ENCODE data around the gene NOX3. TPM values are rescaled to one million over a fixed set of nuclear protein-coding genes. Genes with fewer than 3 reads are reported as not detected.

Gene NOX3
- total RNA-seq, 1 donor from 2014 or later, result not detected

DNA sequence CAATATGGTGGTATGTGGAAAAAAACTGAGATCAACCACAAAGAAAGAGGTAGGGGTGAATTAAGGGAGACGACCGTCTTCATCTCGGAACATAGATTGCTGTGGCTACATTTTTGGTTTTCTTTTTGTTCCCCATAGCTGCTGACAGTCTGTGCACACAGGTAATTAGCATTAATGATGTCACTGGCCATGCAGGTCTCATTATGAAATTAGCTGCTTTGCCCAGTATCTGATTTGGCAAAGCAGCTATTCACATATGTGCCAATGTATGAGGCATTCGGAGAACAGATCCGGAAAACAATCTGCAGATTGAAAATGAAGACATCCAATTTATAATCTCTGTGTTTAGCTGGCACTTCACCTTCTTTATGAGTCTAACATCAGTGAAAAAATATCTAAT is 13.1 kb downstream of the NOX3 start:
- no peaks in the 10 kb centered on the region for H3K36me3 ChIP-seq
- intact Hi-C loops (cut with DNase I), result no loop called here
- H3K4me1 ChIP-seq, result peaks cover 3% of the 10 kb centered on the region
- ATAC-seq (no peak), DNase-seq (no peak)
- no peak overlapping the region for H3K4me3 ChIP-seq
- H3K9me3 ChIP-seq, result no peaks in the 10 kb centered on the region
- no peaks in the 10 kb centered on the region for H3K27me3 ChIP-seq
- no peak overlapping the region for H3K27ac ChIP-seq
- TF ChIP-seq, protein P1, sequence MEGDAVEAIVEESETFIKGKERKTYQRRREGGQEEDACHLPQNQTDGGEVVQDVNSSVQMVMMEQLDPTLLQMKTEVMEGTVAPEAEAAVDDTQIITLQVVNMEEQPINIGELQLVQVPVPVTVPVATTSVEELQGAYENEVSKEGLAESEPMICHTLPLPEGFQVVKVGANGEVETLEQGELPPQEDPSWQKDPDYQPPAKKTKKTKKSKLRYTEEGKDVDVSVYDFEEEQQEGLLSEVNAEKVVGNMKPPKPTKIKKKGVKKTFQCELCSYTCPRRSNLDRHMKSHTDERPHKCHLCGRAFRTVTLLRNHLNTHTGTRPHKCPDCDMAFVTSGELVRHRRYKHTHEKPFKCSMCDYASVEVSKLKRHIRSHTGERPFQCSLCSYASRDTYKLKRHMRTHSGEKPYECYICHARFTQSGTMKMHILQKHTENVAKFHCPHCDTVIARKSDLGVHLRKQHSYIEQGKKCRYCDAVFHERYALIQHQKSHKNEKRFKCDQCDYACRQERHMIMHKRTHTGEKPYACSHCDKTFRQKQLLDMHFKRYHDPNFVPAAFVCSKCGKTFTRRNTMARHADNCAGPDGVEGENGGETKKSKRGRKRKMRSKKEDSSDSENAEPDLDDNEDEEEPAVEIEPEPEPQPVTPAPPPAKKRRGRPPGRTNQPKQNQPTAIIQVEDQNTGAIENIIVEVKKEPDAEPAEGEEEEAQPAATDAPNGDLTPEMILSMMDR (IDR thresholded peaks at IDR 0.05), result no peak

DNA sequence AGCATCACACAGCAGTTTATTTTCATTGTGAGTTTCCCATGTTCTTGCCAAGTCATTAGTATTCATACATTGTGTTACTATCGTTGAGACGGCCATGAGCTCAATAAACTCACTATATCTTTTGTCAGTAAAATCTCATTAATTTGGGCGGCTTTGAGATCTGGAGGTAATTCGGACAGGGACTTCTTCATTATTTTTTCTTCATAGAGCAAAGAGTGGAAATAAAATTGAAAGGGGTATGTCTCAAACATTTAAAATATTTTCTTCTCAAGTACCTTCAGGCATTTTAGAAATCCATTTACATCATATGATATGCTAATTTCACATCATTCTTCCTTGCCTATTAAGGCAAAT is 14.6 kb downstream of the NOX3 start:
- TF ChIP-seq, protein P1 (IDR thresholded peaks at IDR 0.05), result no peak
- H3K9me3 ChIP-seq, result no peaks in the 10 kb centered on the region
- peaks cover 10% of the 10 kb centered on the region for H3K4me1 ChIP-seq
- no peak overlapping the region for H3K27ac ChIP-seq
- H3K4me3 ChIP-seq, result no peak overlapping the region
- no peak for DNase-seq
- ATAC-seq, result no peak
- no peaks in the 10 kb centered on the region for H3K36me3 ChIP-seq
- intact Hi-C loops (cut with DNase I), result no loop called here
- H3K27me3 ChIP-seq, result no peaks in the 10 kb centered on the region

DNA sequence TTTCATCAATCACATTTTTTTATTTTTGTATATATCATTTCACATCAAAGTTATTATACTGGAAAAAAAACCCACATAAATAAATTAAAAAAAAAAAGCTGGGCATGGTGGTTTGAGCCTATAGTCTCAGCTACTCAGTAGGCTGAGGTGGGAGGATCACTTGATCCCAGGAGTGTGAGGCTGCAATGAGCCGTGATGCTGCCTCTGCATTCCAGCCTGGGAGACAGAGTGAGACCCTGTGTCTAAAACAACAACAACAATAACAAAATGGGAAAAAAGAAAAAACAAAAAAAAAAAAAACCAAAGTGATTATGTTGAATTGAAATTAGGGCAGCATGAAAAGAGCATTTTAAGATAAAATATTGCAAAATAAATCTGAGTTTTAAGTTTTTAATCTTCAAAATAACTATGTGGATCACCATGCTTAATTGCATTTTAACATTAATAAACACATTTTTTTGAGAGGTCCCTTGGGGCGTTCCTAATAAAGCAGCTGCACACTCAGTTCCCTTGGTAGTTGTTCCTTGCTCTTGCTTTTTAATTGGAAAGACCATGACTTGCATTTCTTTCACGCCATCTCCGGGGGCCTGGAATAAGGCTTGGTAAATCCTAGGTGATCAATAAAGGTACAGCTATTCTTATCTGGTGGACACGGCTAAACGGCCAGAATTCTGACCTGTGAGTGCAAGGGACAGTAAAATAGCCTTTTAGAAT is 15.1 kb downstream of the NOX3 start:
- Histone ChIP-seq H3K36me3 (no peaks in the 10 kb centered on the region), H3K27ac (no peak overlapping the region), H3K4me3 (no peak overlapping the region), H3K9me3 (no peaks in the 10 kb centered on the region), H3K27me3 (no peaks in the 10 kb centered on the region), H3K4me1 (peaks cover 10% of the 10 kb centered on the region)
- TF ChIP-seq, protein P1 (IDR thresholded peaks at IDR 0.05), result no peak
- ATAC-seq, result no peak
- intact Hi-C loops (cut with DNase I), result no loop called here
- no peak for DNase-seq

DNA sequence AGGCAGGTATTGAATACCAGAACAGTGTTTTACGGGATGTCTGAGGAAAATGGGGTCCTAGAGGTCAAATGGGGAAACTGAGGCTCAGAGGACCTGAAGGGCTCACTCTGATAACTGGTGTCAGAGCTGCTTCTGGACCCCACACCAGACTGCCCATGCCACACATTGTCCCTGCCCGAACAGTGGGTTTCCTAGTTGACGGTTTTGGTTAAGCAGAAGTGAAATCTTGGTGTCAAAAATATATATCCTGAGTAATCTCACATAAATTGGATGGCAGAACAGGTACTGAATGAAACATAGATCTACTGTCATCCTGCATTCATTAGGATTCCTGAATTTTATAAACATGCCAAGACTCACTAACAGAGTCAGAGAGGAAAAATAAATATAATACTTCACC is 16.3 kb downstream of the NOX3 start:
- Histone ChIP-seq H3K27ac (no peak overlapping the region), H3K4me1 (peaks cover 10% of the 10 kb centered on the region), H3K9me3 (no peaks in the 10 kb centered on the region), H3K27me3 (no peaks in the 10 kb centered on the region), H3K36me3 (no peaks in the 10 kb centered on the region), H3K4me3 (no peak overlapping the region)
- no peak for ATAC-seq
- intact Hi-C loops (cut with DNase I), result no loop called here
- TF ChIP-seq, protein P1 (IDR thresholded peaks at IDR 0.05), result no peak
- no peak for DNase-seq

DNA sequence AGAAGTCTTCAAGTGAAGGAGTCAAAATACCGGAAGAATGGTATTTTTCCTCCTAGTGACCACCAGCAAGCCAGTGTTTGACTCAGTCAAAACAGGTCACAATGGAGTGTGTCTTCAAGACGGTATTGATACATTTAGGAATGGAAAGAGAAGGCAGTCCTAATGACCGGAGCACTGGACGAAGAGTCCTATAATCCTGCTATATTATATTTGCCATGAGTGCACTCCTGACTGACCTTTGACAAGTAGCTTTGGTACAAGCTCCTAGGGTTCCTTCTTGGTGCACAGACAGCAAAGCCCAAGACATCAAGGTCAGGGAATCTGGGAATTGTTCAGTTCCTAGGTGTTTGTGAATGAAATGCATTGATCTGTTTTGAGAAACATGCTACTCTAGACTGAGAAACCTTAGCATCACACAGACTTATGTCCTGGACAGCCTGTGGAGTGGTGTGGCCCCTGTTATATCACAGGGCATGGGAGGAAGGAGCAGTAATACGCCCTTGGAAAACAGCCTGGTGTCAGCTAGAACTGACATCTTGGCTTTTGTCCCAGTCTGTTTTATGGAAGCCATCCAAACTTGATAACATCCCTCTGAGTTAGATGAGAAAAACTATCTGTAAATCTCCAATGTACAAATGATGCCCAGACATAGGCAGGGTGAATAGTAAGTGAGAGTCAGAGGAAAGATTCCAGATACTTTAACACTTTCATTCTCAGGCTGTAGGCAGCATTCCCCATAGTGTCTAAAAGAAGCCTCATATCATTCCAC is 18.5 kb downstream of the NOX3 start:
- intact Hi-C loops (cut with DNase I), result no loop called here
- Histone ChIP-seq H3K36me3 (no peaks in the 10 kb centered on the region), H3K27ac (no peak overlapping the region), H3K27me3 (no peaks in the 10 kb centered on the region), H3K9me3 (no peaks in the 10 kb centered on the region), H3K4me1 (peaks cover 10% of the 10 kb centered on the region), H3K4me3 (no peak overlapping the region)
- ATAC-seq (peak; percentile 63), DNase-seq (no peak)
- TF ChIP-seq, protein P1 (IDR thresholded peaks at IDR 0.05), result no peak

Data from upper lobe of right lung (tissue), 1 donor.